Fibroblast of mammary gland (primary cell): Measurements from ENCODE around the gene DLD.
"Not testable (repeated sequence)": the region's sequence is repeated elsewhere in the genome, so short reads cannot be mapped to it uniquely, and the experiment has no call there.

ENCODE experiments used
- DNase-seq: peaks from one replicate; pipeline ENCODE4 v3.0.0-alpha.2; 2010; ENCODE audit warnings: low read depth
- H3K4me3 ChIP-seq: 2 replicates; pipeline ENCODE4 v1.5.1; 2011; ENCODE audit warnings: low read depth, mild to moderate bottlenecking, low read length, moderate library complexity; ENCODE audit not compliant: control insufficient read depth
- CTCF ChIP-seq: conservative IDR thresholded peaks from 2 replicates; pipeline ENCODE4 v1.5.1; 2011; ENCODE audit warnings: low read depth, low read length, inconsistent platforms; ENCODE audit not compliant: control insufficient read depth, insufficient read depth

The DLD gene

GRCh38 chr7:107951896-107952295 is 60.9 kb downstream of the DLD start:
- H3K4me3 ChIP-seq = no peak overlapping the region
- no peak for DNase-seq
- TF ChIP-seq CTCF = no peak

- TF ChIP-seq CTCF = no peak
- DNase-seq = no peak
- H3K4me3 ChIP-seq = no peak overlapping the region
Observed at GRCh38 chr7:107953265-107953923, 62.4 kb downstream of the DLD start.

GRCh38 chr7:107953924-107954303 is 62.9 kb downstream of the DLD start:
- no peak for DNase-seq
- H3K4me3 ChIP-seq = no peak overlapping the region
- TF ChIP-seq CTCF = no peak

- H3K4me3 ChIP-seq = no peak overlapping the region
- TF ChIP-seq CTCF = no peak
- no peak for DNase-seq
Observed at GRCh38 chr7:107955394-107955793, 64.4 kb downstream of the DLD start.

- not testable (repeated sequence) for H3K4me3 ChIP-seq, DNase-seq
Observed at GRCh38 chr7:107956950-107957349, 66.0 kb downstream of the DLD start.

- TF ChIP-seq CTCF = no peak
- DNase-seq = peak; percentile 69
- H3K4me3 ChIP-seq = no peak overlapping the region
Observed at GRCh38 chr7:107957436-107957835, 66.5 kb downstream of the DLD start.

- H3K4me3 ChIP-seq = no peak overlapping the region
- no peak for TF ChIP-seq CTCF
- peak; percentile 97 for DNase-seq
Observed at GRCh38 chr7:107958764-107959526, 68.0 kb downstream of the DLD start.
